ENCODE measurements around the gene PTER. TPM values are rescaled to one million over a fixed set of nuclear protein-coding genes. Genes with fewer than 3 reads are reported as not detected.
A peak's percentile ranks its signal among the peaks of the same experiment; 100 is the strongest.

PTER gene
- total RNA-seq, 1 donor = 20.5 TPM

GRCh38 chr10:16423599-16423998 is 13.2 kb upstream of the PTER start:
- H3K4me3 ChIP-seq (ENCODE audit: low read depth, low read length) = no peak overlapping the region
- no peak for TF ChIP-seq CTCF (IDR thresholded peaks at IDR 0.05; ENCODE audit: insufficient read depth, low read length)
- DNase-seq (ENCODE audit: low read depth) = no peak

GRCh38 chr10:16425449-16425848 is 11.4 kb upstream of the PTER start:
- H3K4me3 ChIP-seq (ENCODE audit: low read depth, low read length) = no peak overlapping the region
- DNase-seq (ENCODE audit: low read depth) = no peak
- TF ChIP-seq CTCF (IDR thresholded peaks at IDR 0.05; ENCODE audit: insufficient read depth, low read length) = no peak

GRCh38 chr10:16429539-16429938 is 7.3 kb upstream of the PTER start:
- TF ChIP-seq CTCF (IDR thresholded peaks at IDR 0.05; ENCODE audit: insufficient read depth, low read length) = no peak
- DNase-seq (ENCODE audit: low read depth) = no peak

GRCh38 chr10:16436367-16436757 is 448 bp upstream of the PTER start:
- DNase-seq (ENCODE audit: low read depth) = no peak
- TF ChIP-seq CTCF (IDR thresholded peaks at IDR 0.05; ENCODE audit: insufficient read depth, low read length) = no peak

More at GRCh38 chr10:16429539-16429938, 7.3 kb upstream of the PTER start:
- no peak overlapping the region for H3K4me3 ChIP-seq (ENCODE audit: low read depth, low read length)

GRCh38 chr10:16437540-16437894 is 707 bp downstream of the PTER start:
- DNase-seq (ENCODE audit: low read depth) = no peak
- peak overlapping the region; percentile 72 for H3K4me3 ChIP-seq (ENCODE audit: low read depth, low read length)
- TF ChIP-seq CTCF (IDR thresholded peaks at IDR 0.05; ENCODE audit: insufficient read depth, low read length) = no peak

More at GRCh38 chr10:16436367-16436757, 448 bp upstream of the PTER start:
- peak overlapping the region; percentile 72 for H3K4me3 ChIP-seq (ENCODE audit: low read depth, low read length)

- no peak overlapping the region for H3K4me3 ChIP-seq (ENCODE audit: low read depth, low read length)
- DNase-seq (ENCODE audit: low read depth) = peak; percentile 75
- no peak for TF ChIP-seq CTCF (IDR thresholded peaks at IDR 0.05; ENCODE audit: insufficient read depth, low read length)
Measured at GRCh38 chr10:16439295-16439694, 2.5 kb downstream of the PTER start.

- no peak for DNase-seq (ENCODE audit: low read depth)
- no peak overlapping the region for H3K4me3 ChIP-seq (ENCODE audit: low read depth, low read length)
- no peak for TF ChIP-seq CTCF (IDR thresholded peaks at IDR 0.05; ENCODE audit: insufficient read depth, low read length)
Measured at GRCh38 chr10:16440396-16441133, 3.8 kb downstream of the PTER start.

All from fibroblast of the aortic adventitia (primary cell).